ENCODE results near the gene HSD17B8. TPM values are rescaled to one million over a fixed set of nuclear protein-coding genes. Genes with fewer than 3 reads are reported as not detected.

HSD17B8 gene
- total RNA-seq, 1 experiment from 2014 or later, result 7.4 TPM

- peaks cover 6% of the 10 kb centered on the region for H3K4me1 ChIP-seq (ENCODE audit: control insufficient read depth, insufficient read depth, low read length)
- H3K27ac ChIP-seq (ENCODE audit: low read length), result no peak overlapping the region
- H3K36me3 ChIP-seq (ENCODE audit: control insufficient read depth, insufficient read depth, low read length), result no peaks in the 10 kb centered on the region
- CTCF ChIA-PET, result no interaction called here
- in situ Hi-C loops (cut with HindIII; ENCODE audit: low pct_unique_long_range_greater_than_20kb, low sequenced_read_pairs), result no loop called here
- no peak overlapping the region for H3K4me3 ChIP-seq (ENCODE audit: low read depth in 2 of 2, low read length in 2 of 2)
- no peaks in the 10 kb centered on the region for H3K27me3 ChIP-seq (ENCODE audit: control insufficient read depth, insufficient read depth, low read length)
- no peaks in the 10 kb centered on the region for H3K9me3 ChIP-seq (ENCODE audit: control insufficient read depth, insufficient read depth, low read depth, low read length)
- ATAC-seq, result no peak
- no TSS peak for BruUV-seq (replicated peaks)
- POLR2A ChIA-PET, result no interaction called here
- no peak for DNase-seq (ENCODE audit: low read depth, low spot score)
- intact Hi-C loops (cut with micrococcal nuclease; ENCODE audit: unreplicated experiment), result loop anchor here (10.0 kb wide), 2 partner anchors 45 to 155 kb away; no protein-coding TSS in a partner anchor
- TF ChIP-seq TCF7L2 (IDR thresholded peaks at IDR 0.05; ENCODE audit: low read depth, low read length), result no peak
- TF ChIP-seq, protein P1, sequence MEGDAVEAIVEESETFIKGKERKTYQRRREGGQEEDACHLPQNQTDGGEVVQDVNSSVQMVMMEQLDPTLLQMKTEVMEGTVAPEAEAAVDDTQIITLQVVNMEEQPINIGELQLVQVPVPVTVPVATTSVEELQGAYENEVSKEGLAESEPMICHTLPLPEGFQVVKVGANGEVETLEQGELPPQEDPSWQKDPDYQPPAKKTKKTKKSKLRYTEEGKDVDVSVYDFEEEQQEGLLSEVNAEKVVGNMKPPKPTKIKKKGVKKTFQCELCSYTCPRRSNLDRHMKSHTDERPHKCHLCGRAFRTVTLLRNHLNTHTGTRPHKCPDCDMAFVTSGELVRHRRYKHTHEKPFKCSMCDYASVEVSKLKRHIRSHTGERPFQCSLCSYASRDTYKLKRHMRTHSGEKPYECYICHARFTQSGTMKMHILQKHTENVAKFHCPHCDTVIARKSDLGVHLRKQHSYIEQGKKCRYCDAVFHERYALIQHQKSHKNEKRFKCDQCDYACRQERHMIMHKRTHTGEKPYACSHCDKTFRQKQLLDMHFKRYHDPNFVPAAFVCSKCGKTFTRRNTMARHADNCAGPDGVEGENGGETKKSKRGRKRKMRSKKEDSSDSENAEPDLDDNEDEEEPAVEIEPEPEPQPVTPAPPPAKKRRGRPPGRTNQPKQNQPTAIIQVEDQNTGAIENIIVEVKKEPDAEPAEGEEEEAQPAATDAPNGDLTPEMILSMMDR (IDR thresholded peaks at IDR 0.05), result no peak
- TF ChIP-seq, protein P2, sequence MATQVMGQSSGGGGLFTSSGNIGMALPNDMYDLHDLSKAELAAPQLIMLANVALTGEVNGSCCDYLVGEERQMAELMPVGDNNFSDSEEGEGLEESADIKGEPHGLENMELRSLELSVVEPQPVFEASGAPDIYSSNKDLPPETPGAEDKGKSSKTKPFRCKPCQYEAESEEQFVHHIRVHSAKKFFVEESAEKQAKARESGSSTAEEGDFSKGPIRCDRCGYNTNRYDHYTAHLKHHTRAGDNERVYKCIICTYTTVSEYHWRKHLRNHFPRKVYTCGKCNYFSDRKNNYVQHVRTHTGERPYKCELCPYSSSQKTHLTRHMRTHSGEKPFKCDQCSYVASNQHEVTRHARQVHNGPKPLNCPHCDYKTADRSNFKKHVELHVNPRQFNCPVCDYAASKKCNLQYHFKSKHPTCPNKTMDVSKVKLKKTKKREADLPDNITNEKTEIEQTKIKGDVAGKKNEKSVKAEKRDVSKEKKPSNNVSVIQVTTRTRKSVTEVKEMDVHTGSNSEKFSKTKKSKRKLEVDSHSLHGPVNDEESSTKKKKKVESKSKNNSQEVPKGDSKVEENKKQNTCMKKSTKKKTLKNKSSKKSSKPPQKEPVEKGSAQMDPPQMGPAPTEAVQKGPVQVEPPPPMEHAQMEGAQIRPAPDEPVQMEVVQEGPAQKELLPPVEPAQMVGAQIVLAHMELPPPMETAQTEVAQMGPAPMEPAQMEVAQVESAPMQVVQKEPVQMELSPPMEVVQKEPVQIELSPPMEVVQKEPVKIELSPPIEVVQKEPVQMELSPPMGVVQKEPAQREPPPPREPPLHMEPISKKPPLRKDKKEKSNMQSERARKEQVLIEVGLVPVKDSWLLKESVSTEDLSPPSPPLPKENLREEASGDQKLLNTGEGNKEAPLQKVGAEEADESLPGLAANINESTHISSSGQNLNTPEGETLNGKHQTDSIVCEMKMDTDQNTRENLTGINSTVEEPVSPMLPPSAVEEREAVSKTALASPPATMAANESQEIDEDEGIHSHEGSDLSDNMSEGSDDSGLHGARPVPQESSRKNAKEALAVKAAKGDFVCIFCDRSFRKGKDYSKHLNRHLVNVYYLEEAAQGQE (IDR thresholded peaks at IDR 0.05; ENCODE audit: insufficient read depth in 1 of 2, low read depth in 2 of 2, low read length in 1 of 2), result no peak
- TF ChIP-seq POLR2AphosphoS5 (IDR thresholded peaks at IDR 0.05; ENCODE audit: low read depth, low read length), result no peak
- TF ChIP-seq SIN3A (IDR thresholded peaks at IDR 0.05; ENCODE audit: borderline replicate concordance, insufficient read depth, low read depth, low read length), result no peak
These were observed 34.9 kb upstream of the HSD17B8 start for GRCh38 chr6:33169291-33170175.

- Histone ChIP-seq H3K4me1 (ENCODE audit: control insufficient read depth, insufficient read depth, low read length) (peaks cover 6% of the 10 kb centered on the region), H3K9me3 (ENCODE audit: control insufficient read depth, insufficient read depth, low read depth, low read length) (no peaks in the 10 kb centered on the region), H3K27ac (ENCODE audit: low read length) (no peak overlapping the region), H3K4me3 (ENCODE audit: low read depth in 2 of 2, low read length in 2 of 2) (no peak overlapping the region), H3K36me3 (ENCODE audit: control insufficient read depth, insufficient read depth, low read length) (no peaks in the 10 kb centered on the region), H3K27me3 (ENCODE audit: control insufficient read depth, insufficient read depth, low read length) (no peaks in the 10 kb centered on the region)
- ChIA-PET CTCF (no interaction called here), POLR2A (no interaction called here)
- BruUV-seq (replicated peaks), result no TSS peak
- ATAC-seq, result no peak
- in situ Hi-C loops (cut with HindIII; ENCODE audit: low pct_unique_long_range_greater_than_20kb, low sequenced_read_pairs), result no loop called here
- TF ChIP-seq SIN3A (IDR thresholded peaks at IDR 0.05; ENCODE audit: borderline replicate concordance, insufficient read depth, low read depth, low read length) (no peak), POLR2AphosphoS5 (IDR thresholded peaks at IDR 0.05; ENCODE audit: low read depth, low read length) (no peak), TCF7L2 (IDR thresholded peaks at IDR 0.05; ENCODE audit: low read depth, low read length) (no peak)
- TF ChIP-seq, protein P2 (IDR thresholded peaks at IDR 0.05; ENCODE audit: insufficient read depth in 1 of 2, low read depth in 2 of 2, low read length in 1 of 2), result no peak
- TF ChIP-seq, protein P1 (IDR thresholded peaks at IDR 0.05), result no peak
- intact Hi-C loops (cut with micrococcal nuclease; ENCODE audit: unreplicated experiment), result loop anchor here (10.0 kb wide), 2 partner anchors 46 to 156 kb away; no protein-coding TSS in a partner anchor
- DNase-seq (ENCODE audit: low read depth, low spot score), result no peak
These were observed 34.1 kb upstream of the HSD17B8 start for GRCh38 chr6:33170176-33171015.
